PFSK-1 (cell line): ENCODE results near the gene FOXF2.

Experiments
- FOXP2 ChIP-seq: optimal IDR thresholded peaks from 2 replicates; pipeline ENCODE3; 2011; ENCODE audit warnings: borderline replicate concordance, control low read depth, inconsistent platforms; ENCODE audit not compliant: insufficient read depth; ENCODE audit errors: extremely low read length, extremely low read depth
- POLR2AphosphoS5 ChIP-seq: IDR thresholded peaks from 2 replicates; pipeline ENCODE4 v1.6.1; 2012; ENCODE audit warnings: low read depth, mild to moderate bottlenecking, control low read depth, low read length, moderate library complexity
- SIN3A ChIP-seq: IDR thresholded peaks from 2 replicates; pipeline ENCODE4 v1.6.1; 2012; ENCODE audit warnings: mild to moderate bottlenecking, low read length, moderate library complexity, borderline replicate concordance; ENCODE audit not compliant: insufficient read depth
- TAF1 ChIP-seq: IDR thresholded peaks from 2 replicates; pipeline ENCODE4 v1.6.1; 2012; ENCODE audit warnings: low read length, control low read depth, borderline replicate concordance; ENCODE audit not compliant: insufficient read depth
- TF ChIP-seq, protein P1 (sequence below), 2 experiments: IDR thresholded peaks; 2 replicates each; pipeline versions ENCODE4 v1.6.1 to v1.8.0; 2011 to 2012; ENCODE audit warnings: low read depth in 2 of 2, low read length in 2 of 2, control low read depth in 1 of 2, inconsistent platforms in 1 of 2, mild to moderate bottlenecking in 1 of 2, moderate library complexity in 1 of 2; ENCODE audit not compliant: insufficient read depth in 1 of 2

Gene FOXF2

DNA sequence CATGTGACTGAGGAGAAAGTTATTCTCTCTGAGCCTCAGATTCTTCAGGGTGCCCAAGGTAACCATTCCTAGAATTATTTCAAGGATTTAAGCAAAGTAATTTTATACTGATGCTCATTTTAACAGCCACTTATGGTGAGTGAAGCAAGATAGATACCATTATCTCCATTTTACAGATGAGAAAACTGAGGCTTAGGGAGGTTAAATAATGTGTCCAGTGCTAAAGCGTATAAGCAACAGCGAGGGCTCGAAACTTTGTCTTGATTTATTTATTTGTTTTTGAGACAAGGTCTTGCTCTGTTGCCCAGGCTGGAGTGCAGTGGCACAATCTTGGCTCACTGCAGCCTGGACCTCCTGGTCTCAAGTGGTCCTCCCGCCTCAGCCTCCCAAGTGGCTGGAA, 53.6 kb downstream of the FOXF2 start:
- TF ChIP-seq POLR2AphosphoS5 (no peak), FOXP2 (no peak), SIN3A (no peak), TAF1 (no peak)
- TF ChIP-seq, protein P1, sequence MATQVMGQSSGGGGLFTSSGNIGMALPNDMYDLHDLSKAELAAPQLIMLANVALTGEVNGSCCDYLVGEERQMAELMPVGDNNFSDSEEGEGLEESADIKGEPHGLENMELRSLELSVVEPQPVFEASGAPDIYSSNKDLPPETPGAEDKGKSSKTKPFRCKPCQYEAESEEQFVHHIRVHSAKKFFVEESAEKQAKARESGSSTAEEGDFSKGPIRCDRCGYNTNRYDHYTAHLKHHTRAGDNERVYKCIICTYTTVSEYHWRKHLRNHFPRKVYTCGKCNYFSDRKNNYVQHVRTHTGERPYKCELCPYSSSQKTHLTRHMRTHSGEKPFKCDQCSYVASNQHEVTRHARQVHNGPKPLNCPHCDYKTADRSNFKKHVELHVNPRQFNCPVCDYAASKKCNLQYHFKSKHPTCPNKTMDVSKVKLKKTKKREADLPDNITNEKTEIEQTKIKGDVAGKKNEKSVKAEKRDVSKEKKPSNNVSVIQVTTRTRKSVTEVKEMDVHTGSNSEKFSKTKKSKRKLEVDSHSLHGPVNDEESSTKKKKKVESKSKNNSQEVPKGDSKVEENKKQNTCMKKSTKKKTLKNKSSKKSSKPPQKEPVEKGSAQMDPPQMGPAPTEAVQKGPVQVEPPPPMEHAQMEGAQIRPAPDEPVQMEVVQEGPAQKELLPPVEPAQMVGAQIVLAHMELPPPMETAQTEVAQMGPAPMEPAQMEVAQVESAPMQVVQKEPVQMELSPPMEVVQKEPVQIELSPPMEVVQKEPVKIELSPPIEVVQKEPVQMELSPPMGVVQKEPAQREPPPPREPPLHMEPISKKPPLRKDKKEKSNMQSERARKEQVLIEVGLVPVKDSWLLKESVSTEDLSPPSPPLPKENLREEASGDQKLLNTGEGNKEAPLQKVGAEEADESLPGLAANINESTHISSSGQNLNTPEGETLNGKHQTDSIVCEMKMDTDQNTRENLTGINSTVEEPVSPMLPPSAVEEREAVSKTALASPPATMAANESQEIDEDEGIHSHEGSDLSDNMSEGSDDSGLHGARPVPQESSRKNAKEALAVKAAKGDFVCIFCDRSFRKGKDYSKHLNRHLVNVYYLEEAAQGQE (IDR thresholded peaks at IDR 0.05; ENCODE audit: insufficient read depth in 1 of 2, low read depth in 2 of 2, low read length in 2 of 2) = no peak
